Measurements from ENCODE around the gene STING1.
"Not testable (repeated sequence)": the region's sequence is repeated elsewhere in the genome, so short reads cannot be mapped to it uniquely, and the experiment has no call there.

The STING1 gene

GRCh38 chr5:139462586-139463276 lies 19.8 kb downstream of the STING1 start, which contains the start of gene ECSCR:
TSS of gene ECSCR (minus strand) at chr5:139462743. CDS start at chr5:139462670, 73 bp downstream.
- no peak for DNase-seq (ENCODE audit: low spot score)

DNA sequence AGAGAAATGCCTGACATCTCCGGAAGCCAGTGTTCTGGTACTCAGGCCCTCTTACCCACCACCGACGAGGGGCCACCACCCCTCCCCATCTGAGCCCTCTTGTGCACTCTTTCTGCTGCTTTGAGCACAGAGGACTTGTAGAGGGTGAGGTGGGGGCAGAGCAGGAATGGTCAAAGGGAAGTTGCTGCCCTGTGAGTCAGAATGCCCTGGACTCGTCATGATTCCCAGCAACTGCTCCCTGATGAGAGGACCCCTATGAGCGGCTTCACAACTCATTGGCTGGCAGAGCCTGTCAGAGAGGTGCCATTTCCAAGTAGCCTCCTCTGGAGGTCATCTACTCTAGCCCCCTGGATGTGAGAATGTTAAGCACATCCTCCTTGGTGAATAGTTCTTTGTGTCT lies 20.9 kb downstream of the STING1 start:
- DNase-seq (ENCODE audit: low spot score), result peak; percentile 79

DNA sequence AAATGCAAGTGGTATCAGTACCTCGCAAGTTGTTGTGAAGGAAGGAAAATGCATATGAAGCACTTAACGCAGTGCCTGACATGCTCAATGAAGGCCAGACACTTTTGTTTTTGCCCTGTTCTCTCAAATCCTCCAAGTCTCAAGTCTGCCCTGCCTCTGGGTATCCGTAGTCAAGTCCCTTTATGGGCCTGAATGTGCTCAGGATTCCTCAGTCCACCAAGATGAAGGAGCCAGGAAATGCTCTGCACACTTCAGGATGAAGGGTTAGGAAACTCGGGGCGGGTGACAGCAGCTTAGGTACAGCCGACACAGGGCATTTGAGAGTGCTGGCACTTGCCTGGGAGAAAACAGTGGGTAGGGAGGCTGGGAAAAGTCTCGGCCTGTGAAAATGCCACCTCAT lies 21.4 kb downstream of the STING1 start:
- no peak for DNase-seq (ENCODE audit: low spot score)

DNA sequence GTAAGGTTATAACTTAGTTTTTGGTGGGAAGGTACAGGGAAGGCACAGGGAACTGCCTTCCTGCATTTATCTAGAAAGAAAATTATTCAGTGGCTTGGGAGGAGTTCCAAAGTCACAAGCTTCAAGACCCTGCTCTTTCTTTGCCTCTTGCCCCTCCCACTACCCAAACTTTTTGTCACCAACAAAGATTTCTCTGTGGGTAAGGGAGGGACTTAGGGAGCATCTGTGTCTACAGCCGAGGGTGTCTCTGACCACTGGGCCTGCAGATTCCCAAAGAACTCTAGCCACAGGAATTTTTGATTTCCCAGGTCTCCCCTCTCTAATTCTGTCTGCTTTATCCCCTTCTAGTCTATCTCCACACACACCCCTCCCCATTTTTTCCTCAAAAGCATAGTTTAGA lies 22.1 kb downstream of the STING1 start:
- DNase-seq (ENCODE audit: low spot score), result no peak

GRCh38 chr5:139459451-139459934 lies 23.1 kb downstream of the STING1 start:
- no peak for DNase-seq (ENCODE audit: low spot score)

- peak; percentile 85 for DNase-seq (ENCODE audit: low spot score)
Observed at GRCh38 chr5:139458580-139459407, 23.8 kb downstream of the STING1 start.

GRCh38 chr5:139457653-139458306 lies 24.8 kb downstream of the STING1 start:
- DNase-seq (ENCODE audit: low spot score), result no peak

DNA sequence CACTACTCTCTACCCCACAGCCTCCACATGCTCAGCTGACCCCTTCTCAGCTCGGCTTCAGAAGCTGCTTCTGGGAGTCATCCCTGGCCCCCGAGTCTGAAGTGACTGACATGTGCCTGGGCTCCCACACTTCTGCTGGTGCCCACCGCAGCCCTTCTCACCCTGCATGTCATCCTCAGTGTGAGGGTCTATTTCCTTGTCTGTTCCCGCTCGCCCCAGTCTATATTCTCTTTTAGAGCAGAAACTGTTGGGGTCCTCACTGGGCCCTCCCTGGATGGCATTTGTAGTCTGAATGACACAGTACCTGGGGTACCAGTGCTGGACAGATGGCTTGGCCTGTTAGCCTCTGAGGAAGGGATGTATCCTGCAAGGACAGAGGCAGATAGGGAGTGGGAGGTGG lies 25.3 kb downstream of the STING1 start:
- no peak for DNase-seq (ENCODE audit: low spot score)

- DNase-seq (ENCODE audit: low spot score), result no peak
Observed at GRCh38 chr5:139456776-139457175, 25.8 kb downstream of the STING1 start.

DNA sequence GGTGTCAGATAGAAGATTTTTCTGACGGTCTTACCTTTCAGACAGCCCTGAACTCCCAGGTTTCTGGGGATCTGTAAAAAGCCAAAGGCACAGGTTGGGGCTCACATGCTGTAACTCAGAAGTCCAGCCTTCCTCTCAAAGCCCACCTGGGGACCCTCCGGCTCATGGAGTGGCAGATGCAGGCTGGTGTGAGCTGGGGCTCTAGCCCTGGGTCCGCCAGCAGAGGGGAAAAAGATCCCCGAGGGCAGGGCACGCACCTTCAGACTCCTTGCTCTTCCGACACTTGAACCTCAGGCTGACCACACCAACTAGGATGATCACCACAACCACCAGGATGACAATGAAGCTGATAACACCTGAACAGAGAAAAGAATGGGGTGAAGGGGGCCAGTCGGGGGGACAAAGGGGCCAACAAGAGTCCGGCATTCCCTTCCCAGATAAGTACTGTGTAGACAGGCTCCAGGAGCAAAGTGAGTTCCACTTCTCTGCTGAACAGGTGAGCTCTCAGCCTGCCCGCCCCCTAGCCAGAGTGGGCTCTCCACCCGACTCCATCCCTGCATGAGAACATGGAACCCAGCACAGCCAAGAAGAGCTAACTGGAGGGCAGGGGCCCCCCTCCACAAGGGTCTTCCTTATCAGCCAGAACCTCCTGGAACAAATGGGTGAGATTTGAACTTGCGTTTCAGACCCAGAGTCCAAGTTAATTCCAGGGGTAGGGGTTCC lies 27.8 kb downstream of the STING1 start:
- no peak for DNase-seq (ENCODE audit: low spot score)

DNA sequence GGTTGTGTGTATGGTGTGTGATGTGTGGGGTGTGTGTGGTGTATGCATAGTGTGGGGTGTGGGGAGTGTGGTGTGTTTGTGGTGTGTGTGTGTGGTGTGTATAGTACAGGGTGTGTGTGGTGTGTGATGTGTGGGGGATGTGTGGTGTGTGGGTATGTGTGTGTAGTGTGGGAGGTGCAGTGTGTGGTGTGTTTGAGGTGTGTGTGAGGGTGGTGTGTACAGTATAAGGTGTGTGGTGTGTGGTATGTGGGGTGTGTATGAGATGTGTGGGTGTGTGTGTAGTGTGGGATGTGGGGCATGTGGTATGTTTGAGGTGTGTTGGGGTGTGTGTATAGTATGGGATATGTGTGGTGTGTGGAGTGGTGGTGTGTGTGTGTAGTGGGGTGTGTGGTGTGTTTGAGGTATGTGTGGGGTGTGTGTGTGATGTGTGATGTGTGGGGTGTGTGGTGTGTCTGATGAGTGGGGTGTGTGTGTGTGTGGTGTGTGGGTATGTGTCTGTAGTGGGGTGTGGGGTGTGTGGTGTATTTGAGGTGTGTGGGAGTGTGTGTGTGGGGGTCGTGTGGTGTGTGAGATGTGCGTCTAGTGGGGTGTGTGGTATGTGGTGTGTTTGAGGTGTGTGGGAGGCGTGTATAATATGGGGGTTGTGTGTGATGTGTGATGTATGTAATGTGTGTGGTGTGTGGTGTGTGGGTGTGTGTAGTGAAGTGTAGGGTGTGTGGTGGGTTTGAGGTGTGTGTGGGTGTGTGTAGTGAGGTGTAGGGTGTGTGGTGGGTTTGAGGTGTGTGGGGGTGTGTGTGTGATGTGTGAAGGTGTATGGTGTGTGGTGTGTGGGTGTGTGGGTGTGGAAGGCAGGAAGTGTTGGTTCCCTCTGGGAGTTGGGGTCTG lies 28.6 kb downstream of the STING1 start:
- DNase-seq (ENCODE audit: low spot score), result no peak

DNA sequence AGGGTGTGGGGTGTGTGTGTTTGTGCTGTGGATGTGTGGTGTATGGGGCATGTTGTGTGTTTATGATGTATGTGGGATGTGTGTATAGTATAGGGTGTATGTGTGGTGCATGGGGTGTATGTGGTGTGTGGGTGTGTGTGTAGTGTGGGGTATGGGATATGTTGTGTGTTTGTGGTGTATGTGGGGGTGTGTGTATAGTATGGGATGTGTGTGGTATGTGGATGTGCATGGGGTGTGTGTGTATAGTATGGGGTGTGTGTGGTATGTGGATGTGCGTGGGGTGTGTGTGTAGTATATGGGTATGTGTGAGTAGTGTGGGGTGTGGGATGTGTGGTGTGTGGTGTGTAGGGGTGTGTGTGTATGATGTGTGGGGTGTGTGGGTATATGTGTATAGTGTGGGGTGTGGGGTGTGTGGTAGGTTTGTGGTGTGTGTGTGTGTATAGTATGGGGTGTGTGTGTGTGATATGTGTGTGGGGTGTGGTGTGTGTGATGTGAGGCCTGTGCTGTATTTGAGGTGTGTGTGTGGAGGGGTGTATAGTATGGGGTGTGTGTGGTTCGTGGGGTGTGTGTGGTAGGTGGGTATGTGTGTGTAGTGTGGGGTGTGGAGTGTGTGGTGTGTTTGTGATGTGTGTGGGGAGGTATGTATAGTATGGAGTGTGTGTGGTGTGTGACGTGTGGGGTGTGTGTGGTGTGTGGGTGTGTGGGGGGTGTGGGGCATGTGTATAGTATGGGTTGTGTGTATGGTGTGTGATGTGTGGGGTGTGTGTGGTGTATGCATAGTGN lies 30.5 kb downstream of the STING1 start:
- no peak for DNase-seq (ENCODE audit: low spot score)

DNA sequence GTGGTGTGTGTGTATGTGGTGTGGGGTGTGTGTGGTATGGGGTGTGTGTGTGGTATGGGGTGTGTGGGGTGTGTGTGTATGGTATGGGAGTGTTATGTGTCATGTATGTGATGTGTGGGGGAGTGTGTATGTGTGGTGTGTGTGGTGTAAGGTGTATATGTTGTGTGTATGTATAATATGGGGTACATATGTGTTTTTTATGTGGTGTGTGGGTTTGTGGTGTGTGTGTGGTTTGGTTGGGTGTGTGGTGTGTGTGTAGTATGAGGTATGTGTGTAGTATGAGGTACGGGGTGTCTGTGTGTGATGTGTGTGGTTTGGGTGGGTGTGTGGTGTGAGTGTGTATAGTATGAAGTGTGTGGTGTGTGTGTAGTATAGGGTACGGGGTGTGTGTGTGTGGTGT lies 31.4 kb downstream of the STING1 start:
- DNase-seq (ENCODE audit: low spot score), result no peak

DNA sequence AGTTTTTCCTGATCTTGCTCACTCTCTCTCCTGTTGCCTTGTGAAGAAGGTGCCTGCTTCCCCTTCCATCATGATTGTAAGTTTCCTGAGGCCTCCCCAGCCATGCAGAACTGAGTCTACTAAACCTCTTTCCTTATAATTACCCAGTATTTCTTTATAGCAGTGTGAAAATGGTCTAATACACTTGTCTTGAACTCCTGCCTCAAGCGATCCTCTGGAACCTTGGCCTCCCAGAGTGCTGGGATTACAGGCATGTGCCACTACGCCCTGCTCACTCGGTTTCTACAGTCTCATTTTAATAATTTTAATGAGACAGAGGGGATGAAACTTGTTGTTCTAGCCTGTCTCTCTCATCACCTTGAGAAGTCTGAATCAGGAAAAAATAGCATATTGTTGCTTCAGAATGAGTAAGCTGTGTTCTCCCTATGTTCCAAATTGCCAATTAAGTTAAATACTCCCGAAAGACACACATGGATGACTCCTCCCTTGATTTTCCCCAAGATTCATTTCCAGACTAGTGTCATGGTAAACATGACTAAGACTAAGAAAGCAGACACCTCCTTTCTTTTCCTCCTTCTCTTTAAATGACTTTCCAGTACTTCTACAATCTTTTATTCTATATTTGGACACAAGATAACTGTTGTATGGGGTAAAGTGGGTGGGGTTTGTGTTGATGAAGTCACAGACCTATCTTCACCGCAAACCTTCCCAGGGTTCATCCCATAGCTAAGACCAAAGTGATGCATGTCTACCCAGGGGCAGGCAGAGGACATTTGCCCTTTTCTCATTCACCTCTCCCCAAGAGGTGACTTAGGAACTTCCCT lies 35.4 kb downstream of the STING1 start:
- no peak for DNase-seq (ENCODE audit: low spot score)

GRCh38 chr5:139445325-139446170 lies 37.0 kb downstream of the STING1 start:
- DNase-seq (ENCODE audit: low spot score), result no peak

DNA sequence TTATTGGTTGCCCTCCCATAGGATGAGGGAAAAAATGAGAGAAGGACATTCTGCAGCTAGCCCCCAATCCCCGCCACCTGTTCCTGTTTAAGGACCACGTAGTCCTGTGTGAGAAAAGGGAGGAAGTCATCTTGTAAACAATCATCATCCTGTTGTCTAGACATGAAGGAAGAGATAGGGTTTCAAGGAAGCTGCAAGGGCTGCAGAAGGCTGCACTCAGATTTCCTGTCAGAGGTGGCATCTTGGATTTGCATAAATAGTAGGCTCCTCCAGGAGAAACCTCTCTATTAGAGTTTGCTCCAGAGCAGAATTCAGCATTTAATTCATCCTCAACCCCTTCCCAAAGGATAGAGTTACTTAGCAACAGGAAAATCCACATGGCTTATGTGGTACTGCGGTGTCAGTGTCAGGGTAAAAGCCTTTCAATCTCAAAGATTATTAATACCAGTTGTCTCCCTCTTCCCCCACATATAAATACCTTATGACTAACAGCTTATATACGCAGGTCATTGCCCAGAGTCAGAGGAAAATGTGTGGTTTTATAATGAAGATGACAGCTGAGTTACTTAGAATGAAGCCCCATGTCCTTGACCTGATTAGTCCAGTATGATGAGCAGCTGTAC lies 38.6 kb downstream of the STING1 start:
- DNase-seq (ENCODE audit: low spot score), result peak; percentile 71

DNA sequence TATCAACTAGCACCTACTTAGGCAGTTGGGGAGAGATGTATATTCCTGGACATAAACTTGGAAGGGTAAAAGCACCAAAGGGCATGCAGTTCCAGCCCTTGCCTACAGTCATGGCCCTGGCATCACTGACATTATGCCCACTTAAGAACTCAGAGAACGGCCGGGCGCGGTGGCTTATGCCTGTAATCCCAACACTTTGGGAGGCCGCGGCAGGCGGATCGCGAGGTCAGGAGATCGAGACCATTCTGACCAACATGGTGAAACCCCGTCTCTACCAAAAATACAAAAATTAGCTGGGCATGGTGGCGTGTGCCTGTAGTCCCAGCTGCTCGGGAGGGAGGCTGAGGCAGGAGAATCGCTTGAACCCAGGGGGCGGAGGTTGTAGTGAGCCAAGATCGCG lies 42.1 kb downstream of the STING1 start:
- not testable (repeated sequence) for DNase-seq (ENCODE audit: low spot score)

Measured in hepatic stellate cell (primary cell).